Measurements from ENCODE around the gene PRAMEF14.
"Not testable (repeated sequence)": the region's sequence is repeated elsewhere in the genome, so short reads cannot be mapped to it uniquely, and the experiment has no call there.

DNA sequence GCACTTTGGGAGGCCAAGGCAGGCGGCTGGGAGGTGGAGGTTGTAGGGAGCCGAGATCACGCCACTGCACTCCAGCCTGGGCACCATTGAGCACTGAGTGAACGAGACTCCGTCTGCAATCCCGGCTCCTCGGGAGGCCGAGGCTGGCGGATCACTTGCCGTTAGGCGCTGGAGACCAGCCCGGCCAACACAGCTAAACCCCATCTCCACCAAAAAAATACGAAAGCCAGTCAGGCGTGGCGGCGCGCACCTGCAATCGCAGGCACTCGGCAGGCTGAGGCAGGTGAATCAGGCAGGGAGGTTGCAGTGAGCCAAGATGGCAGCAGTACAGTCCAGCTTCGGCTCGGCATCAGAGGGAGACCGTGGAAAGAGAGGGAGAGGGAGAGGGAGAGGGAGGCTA lies 48.4 kb upstream of the PRAMEF14 start:
- not testable (repeated sequence) for TF ChIP-seq CTCF, POLR2A, POLR2AphosphoS5, EP300 (IDR thresholded peaks at IDR 0.05)
